LNCAP (cell line): ENCODE measurements around the gene PSD2.

Experiments
- CTCF ChIP-seq: fragments of 450-650 bp; IDR thresholded peaks from 2 replicates; pipeline ENCODE4 v1.5.1; 2017; ENCODE audit warnings: mild to moderate bottlenecking

Gene PSD2

DNA sequence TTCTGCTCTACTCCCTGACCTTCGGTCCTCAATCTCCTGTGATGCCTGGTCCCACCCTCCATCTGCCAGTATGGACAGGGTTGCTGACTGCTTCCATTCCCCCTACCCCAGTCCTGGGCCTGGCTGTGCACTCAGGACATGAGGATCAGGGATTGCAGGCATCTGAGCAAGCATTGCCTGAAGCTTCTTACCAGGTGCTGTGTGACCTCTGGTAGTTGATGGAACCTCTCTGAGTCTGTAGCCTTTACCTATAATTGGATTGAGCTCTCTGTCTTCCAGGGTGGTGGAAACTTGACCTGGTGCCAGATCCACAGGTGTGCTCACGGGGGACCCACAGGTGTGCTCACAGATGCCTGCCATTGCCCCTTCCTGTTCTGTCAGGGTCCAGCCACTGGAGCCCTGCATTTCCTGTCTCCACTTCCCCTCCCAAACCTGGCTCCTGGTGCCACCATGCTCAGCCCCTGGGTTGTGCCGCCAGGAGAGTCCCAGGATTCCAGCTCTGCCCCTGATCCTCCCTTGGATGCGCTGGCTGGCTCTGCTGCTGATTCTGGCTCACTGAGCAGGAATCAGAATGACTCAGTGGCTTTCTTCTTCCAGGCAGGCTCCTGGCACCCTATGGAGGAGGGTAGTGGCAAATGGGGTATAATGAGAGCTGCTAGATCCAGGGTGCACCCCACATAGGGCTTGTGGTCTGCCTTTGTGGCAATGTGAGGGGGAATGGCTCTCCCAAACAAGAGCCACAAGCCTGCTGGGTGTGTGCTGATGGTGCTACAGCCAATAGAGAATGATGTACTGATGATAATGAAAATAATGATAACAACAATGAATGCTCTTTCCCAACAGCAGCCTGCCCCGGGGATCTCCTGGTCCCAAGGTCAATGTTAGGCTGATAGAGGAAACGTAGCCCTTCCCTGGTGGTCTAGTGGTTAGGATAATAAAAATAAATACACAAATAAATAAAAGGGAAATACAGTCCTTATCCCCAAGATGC is 35.2 kb upstream of the PSD2 start:
- no peak for TF ChIP-seq CTCF

DNA sequence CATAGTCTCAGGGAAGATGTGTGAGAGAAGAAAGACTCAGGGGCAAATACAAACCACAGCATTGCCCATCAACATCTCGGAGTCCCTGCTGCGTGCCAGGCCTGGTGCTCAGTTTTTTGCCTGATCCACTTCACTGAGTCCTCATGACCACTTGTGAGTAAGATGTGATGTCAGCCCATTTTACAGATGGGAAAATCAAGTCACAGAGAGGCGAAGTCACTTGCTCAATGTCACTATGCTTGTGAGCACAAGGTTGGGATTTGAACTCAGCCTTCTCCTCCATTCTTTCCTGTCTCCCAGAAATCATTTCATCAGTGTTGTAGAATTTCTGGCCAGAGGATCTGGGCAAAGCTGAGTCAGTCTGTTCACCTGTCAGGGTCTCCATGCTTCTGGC is 34.6 kb upstream of the PSD2 start:
- no peak for TF ChIP-seq CTCF

DNA sequence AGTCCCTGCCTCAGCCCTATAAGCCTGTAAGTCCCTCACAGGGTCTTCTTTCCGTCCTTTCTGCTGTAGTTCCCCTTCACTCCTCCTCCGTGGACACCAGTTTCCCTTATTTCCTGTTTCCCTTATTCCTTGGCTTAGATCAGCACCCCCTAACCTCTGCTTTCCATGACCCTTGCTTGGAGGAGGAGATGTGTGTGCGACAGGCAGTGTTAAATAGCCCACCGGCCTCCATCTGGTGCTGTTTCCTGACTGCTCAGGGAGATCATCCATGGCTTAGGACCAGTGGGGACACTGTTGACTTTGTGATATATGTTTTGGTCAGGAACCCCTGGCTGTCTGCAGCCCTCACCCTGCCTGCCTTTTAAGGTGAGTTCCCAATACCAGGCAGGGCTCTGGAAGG is 34.1 kb upstream of the PSD2 start:
- TF ChIP-seq CTCF, result no peak

DNA sequence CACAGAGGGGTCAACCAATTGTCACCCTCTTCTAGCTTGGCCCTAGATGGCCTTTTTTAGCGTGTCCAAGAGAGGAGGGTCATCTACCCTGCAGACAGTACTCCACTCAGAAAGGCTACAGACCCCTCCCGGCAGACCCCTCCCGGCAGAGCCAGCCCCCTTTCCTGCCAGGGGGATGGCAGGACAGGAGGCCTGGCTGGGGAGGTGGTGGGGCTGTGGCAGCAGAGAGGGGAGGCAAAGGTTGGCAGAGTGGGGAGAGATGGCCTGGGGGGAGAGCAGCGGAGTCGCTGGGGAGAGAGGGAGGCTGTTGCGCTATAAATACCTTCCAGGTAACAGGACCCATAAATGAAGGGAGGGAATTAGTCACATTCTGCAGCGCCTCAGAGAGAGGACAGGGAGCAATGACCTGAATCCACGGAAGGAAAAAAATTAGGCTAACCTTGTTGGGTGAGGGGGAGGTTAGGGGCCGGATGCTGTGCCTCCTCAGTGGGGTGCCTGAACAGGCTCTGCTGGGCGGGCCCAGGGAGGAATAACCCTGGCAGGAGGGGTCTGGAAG is 32.9 kb upstream of the PSD2 start:
- TF ChIP-seq CTCF, result no peak

DNA sequence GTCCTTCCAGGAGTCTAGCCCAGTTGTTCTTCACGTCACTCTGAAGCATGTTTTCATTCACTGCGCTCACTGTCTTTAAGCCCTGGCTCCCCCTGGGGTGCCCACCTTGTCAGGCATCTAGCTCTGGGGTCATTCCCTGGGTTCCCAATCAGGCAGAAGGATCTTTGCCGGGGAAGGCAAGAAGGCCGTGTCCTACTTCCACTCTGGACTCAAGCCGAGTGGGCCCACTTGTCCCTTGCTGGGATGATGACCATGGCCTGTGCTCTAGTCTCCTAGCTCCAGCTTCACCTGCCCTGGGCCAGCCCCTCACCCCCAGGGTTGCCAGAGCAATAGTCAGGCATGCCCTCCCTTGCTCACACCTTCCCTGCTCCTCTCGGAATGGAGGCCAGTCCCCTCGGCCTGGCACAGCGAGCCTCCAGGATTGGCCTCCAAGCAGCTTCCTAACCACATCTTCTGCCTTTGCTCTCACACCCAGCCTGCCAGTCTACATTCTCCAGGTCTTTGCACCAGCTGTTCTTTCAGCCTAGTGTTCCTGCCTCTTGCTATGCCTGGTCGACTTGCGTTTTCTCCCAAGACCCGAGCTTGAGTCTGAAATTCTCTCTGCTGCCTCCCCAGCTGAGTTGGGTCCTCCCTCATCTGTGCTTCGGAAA is 32.2 kb upstream of the PSD2 start:
- no peak for TF ChIP-seq CTCF

GRCh38 chr5:139763930-139764791 is 31.4 kb upstream of the PSD2 start:
- no peak for TF ChIP-seq CTCF

DNA sequence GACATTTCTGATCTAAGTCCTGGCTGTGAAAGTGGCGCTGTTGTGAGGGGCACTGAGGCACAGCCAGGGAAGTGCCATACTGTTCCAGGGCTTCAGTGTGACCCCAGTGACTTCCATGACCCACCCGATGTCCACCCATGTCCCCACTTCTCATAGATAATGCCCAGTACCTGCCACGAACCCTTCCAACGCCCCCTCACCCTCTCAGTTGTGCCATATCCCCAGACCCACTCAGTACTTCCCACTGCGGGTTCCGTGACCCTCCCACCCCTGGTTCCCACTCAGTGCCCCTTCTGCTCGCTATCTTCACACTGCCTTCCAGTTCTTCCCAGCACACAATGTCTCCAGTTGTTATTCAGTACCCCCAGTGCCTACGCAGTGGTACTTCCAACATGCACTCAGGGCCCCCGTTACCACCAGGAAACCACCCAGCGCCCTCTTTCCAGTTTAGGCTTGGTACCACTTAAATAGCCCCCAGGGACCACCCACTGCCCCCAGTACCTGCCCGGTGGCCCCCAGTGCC is 30.7 kb upstream of the PSD2 start:
- no peak for TF ChIP-seq CTCF
